ENCODE results near the gene ATF7. TPM values are rescaled to one million over a fixed set of nuclear protein-coding genes. Genes with fewer than 3 reads are reported as not detected.
"Not testable (repeated sequence)": the region's sequence is repeated elsewhere in the genome, so short reads cannot be mapped to it uniquely, and the experiment has no call there.

ATF7 gene
- total RNA-seq, 1 donor from 2014 or later, result 8.0 TPM

- DNase-seq, result no peak
These were observed 31.1 kb downstream of the ATF7 start for GRCh38 chr12:53594897-53595615.

- DNase-seq, result no peak
These were observed 32.5 kb downstream of the ATF7 start for GRCh38 chr12:53593707-53594106.

- no peak for DNase-seq
These were observed 33.2 kb downstream of the ATF7 start for GRCh38 chr12:53593031-53593430.

GRCh38 chr12:53592426-53592825, 33.8 kb downstream of the ATF7 start:
- no peak for DNase-seq

GRCh38 chr12:53591301-53592206, 34.6 kb downstream of the ATF7 start:
- DNase-seq, result no peak

- DNase-seq, result no peak
These were observed 35.5 kb downstream of the ATF7 start for GRCh38 chr12:53590652-53591051.

GRCh38 chr12:53589915-53590314, 36.3 kb downstream of the ATF7 start:
- DNase-seq, result no peak

DNA sequence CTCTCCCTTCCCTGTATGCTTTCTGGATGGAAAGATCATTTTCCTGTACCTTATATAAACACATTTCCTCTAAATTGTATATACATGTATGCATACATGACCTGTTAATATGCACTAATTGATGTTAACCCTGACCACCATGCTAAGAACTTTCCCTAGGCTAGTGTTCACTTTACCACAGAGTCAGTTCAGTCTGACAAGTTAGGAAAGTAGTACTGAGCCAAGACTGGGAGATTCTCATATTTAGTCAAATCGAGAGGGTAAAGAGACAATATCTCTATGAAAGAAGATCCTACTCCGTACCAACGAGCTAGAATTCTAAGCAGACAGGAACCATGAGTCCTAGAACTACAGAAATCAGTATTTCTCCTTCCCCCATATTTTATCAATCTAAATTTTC, 36.8 kb downstream of the ATF7 start:
- DNase-seq, result no peak

GRCh38 chr12:53588123-53588522, 38.1 kb downstream of the ATF7 start:
- DNase-seq, result no peak

DNA sequence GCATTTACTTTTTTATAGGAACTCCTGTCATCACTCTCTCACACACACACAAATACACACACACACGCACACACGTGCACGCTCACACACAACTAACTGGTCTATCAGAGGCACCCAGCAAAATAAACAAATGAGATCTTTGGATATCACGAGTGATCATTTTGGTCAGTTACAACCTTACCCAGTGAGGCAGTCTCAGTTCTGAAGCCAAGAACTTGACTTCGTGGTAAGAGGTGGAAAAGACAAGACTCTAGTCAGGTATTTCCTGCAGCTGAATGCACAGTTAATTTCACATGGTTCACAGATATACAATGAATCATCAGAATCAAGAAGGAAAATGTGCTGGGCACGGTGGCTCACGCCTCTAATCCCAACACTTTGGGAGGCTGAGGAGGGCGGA, 39.4 kb downstream of the ATF7 start:
- DNase-seq, result no peak

GRCh38 chr12:53585448-53586125, 40.6 kb downstream of the ATF7 start:
- no peak for DNase-seq

- DNase-seq, result no peak
These were observed 46.6 kb downstream of the ATF7 start for GRCh38 chr12:53579545-53579955.

- DNase-seq, result no peak
These were observed 47.4 kb downstream of the ATF7 start for GRCh38 chr12:53578783-53579182.

GRCh38 chr12:53577941-53578352, 48.2 kb downstream of the ATF7 start:
- no peak for DNase-seq

- no peak for DNase-seq
These were observed 50.5 kb downstream of the ATF7 start for GRCh38 chr12:53575502-53576249.

DNA sequence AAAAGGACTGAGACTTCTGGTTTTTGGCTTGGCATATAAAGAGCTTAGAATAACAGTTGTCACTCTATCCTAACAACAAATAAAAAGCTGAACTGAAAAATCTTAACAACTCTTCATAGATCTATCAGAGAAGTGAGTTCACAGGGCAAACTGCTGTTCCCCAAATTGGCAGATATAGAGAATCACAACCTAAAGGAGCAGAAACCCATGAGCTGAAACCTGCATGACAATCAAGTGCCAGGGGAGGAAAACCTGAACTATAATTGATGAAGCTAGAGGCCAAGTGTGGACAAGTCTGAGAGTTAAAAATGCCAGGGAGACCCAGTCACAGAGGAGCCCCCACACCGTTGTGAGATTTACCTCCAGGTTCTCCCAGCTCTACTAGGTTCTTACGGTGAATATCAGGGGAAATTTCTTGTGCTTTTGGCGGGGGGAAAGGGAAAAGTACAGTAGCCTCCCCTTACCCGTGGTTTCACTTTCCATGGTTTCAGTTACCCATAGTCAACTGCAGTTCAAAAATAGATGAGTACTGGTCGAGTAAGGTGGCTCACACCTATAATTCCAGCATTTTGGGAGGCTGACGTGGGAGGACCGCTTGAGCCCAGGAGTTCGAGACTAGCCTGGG, 53.9 kb downstream of the ATF7 start:
- no peak for DNase-seq

- no peak for DNase-seq
These were observed 54.9 kb downstream of the ATF7 start for GRCh38 chr12:53571295-53571694.

DNA sequence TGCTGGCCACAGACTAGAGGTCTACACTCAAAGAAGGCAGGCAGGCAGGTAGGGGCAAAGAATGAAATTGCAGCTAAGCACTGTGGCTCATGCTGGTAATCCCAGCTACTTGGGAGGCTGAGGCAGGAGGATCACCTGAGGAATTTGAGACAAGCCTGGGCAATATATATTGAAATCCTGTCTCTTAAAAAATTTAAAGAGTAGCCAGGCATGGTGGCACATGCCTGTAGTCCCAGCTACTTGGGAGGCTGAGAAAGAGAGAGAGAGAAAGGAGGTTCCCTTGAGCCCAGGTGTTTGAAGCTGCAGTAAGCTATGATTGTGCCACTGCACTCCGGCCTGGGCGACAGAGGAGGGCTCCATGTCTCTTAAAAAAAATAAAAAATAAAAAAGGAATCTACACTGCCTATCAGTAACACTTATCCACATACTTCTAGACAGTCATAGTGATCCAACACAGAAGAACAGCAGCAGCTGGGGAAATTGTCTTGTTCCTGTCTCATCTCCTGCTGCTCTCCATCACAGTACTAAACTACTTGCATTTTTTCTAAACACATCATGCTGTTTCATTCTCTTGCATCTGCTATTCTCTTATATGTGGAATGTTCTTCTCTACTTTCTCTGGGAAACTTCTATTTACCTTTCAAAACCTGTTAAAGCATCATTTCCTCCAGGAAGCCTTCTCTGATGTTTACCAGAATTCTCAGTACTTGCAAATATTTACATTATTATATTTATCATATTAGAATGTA, 57.2 kb downstream of the ATF7 start:
- no peak for DNase-seq

- no peak for DNase-seq
These were observed 58.0 kb downstream of the ATF7 start for GRCh38 chr12:53567961-53568808.

DNA sequence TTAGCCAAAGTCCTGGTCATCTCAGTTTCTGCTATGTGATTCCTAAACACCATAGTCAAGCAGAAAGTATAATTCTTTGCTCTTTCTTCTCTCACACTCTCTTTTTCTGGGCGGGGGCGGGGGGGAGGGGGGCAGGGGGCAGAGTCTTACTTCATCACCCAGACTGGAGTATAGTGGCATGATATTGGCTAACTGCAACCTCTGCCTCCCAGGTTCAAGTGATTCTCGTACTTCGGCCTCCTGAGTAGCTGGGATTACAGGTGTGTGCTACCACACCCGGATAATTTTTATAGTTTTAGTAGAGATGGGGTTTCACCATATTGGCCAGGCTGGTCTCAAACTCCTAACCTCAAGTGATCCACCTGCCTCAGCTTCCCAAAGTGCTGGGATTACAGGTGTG, 60.8 kb downstream of the ATF7 start:
- not testable (repeated sequence) for DNase-seq
